DMS153 (cell line): ENCODE results near the gene NCAM1.
"Not testable (repeated sequence)": the region's sequence is repeated elsewhere in the genome, so short reads cannot be mapped to it uniquely, and the experiment has no call there.

Experiments
- DNase-seq: peaks from one replicate; lab custom pipeline; 2025; lab: John Stamatoyannopoulos, UW

NCAM1 gene

GRCh38 chr11:113022262-113022661 is 61.0 kb downstream of the NCAM1 start:
- DNase-seq: no peak

- no peak for DNase-seq
These were observed 62.0 kb downstream of the NCAM1 start for GRCh38 chr11:113023228-113023627.

GRCh38 chr11:113023986-113024385 is 62.8 kb downstream of the NCAM1 start:
- DNase-seq: no peak

- no peak for DNase-seq
These were observed 65.6 kb downstream of the NCAM1 start for GRCh38 chr11:113026778-113027177.

GRCh38 chr11:113034576-113034975 is 73.4 kb downstream of the NCAM1 start:
- DNase-seq: no peak

GRCh38 chr11:113035708-113036107 is 74.5 kb downstream of the NCAM1 start:
- DNase-seq: no peak

- DNase-seq: no peak
These were observed 82.5 kb downstream of the NCAM1 start for GRCh38 chr11:113043698-113044097.

GRCh38 chr11:113045146-113045545 is 83.9 kb downstream of the NCAM1 start:
- DNase-seq: no peak

- DNase-seq: no peak
These were observed 85.6 kb downstream of the NCAM1 start for GRCh38 chr11:113046866-113047265.

- no peak for DNase-seq
These were observed 87.9 kb downstream of the NCAM1 start for GRCh38 chr11:113048820-113049768.

GRCh38 chr11:113053042-113053441 is 91.8 kb downstream of the NCAM1 start:
- DNase-seq: not testable (repeated sequence)

- DNase-seq: no peak
These were observed 95.8 kb downstream of the NCAM1 start for GRCh38 chr11:113057038-113057437.

GRCh38 chr11:113059548-113059947 is 98.3 kb downstream of the NCAM1 start:
- DNase-seq: no peak

- DNase-seq: no peak
These were observed 104.1 kb downstream of the NCAM1 start for GRCh38 chr11:113065330-113065729.

- DNase-seq: no peak
These were observed 111.1 kb downstream of the NCAM1 start for GRCh38 chr11:113072237-113072858.

- no peak for DNase-seq
These were observed 112.2 kb downstream of the NCAM1 start for GRCh38 chr11:113073290-113073953.

- DNase-seq: no peak
These were observed 114.4 kb downstream of the NCAM1 start for GRCh38 chr11:113075586-113076095.

- no peak for DNase-seq
These were observed 116.2 kb downstream of the NCAM1 start for GRCh38 chr11:113077379-113077778.

- DNase-seq: peak; percentile 90
These were observed 121.2 kb downstream of the NCAM1 start for GRCh38 chr11:113082341-113082955.

GRCh38 chr11:113083571-113083970 is 122.4 kb downstream of the NCAM1 start:
- DNase-seq: no peak

- DNase-seq: no peak
These were observed 123.1 kb downstream of the NCAM1 start for GRCh38 chr11:113084297-113084696.

GRCh38 chr11:113085446-113085845 is 124.2 kb downstream of the NCAM1 start:
- DNase-seq: no peak
